ENCODE data around the gene PHYHD1. TPM values are rescaled to one million over a fixed set of nuclear protein-coding genes. Genes with fewer than 3 reads are reported as not detected.

PHYHD1 gene
- total RNA-seq, 1 experiment from 2014 or later: 0.32 TPM

Other genes with a start within 250 kb of the PHYHD1 start
- gene SET, start 231.8 kb upstream of the PHYHD1 start, total RNA-seq (2021; ENCODE audit: unreplicated experiment): 595 TPM
- gene PKN3, start 218.5 kb upstream of the PHYHD1 start, total RNA-seq (2021; ENCODE audit: unreplicated experiment): 37.9 TPM
- gene ZDHHC12, start 196.9 kb upstream of the PHYHD1 start, total RNA-seq (2021; ENCODE audit: unreplicated experiment): 57.6 TPM
- gene ZER1, start 149.1 kb upstream of the PHYHD1 start, total RNA-seq (2021; ENCODE audit: unreplicated experiment): 18.0 TPM
- gene TBC1D13, start 133.7 kb upstream of the PHYHD1 start, total RNA-seq (2021; ENCODE audit: unreplicated experiment): 17.5 TPM
- 27.2 TPM for gene ENDOG, start 102.5 kb upstream of the PHYHD1 start, total RNA-seq (2021; ENCODE audit: unreplicated experiment)
- 70.4 TPM for gene SPOUT1, start 91.2 kb upstream of the PHYHD1 start, total RNA-seq (2021; ENCODE audit: unreplicated experiment)
- 10.1 TPM for gene KYAT1, start 39.0 kb upstream of the PHYHD1 start, total RNA-seq (2021; ENCODE audit: unreplicated experiment)
- gene LRRC8A, start 38.8 kb upstream of the PHYHD1 start, total RNA-seq (2021; ENCODE audit: unreplicated experiment): 22.0 TPM
- gene DOLK, start 26.6 kb downstream of the PHYHD1 start, total RNA-seq (2021; ENCODE audit: unreplicated experiment): 12.0 TPM
- gene NUP188, start 26.7 kb downstream of the PHYHD1 start, total RNA-seq (2021; ENCODE audit: unreplicated experiment): 115 TPM
- gene SH3GLB2, start 107.3 kb downstream of the PHYHD1 start, total RNA-seq (2021; ENCODE audit: unreplicated experiment): 87.9 TPM
- 23.7 TPM for gene MIGA2, start 115.6 kb downstream of the PHYHD1 start, total RNA-seq (2021; ENCODE audit: unreplicated experiment)
- 17.4 TPM for gene DOLPP1, start 160.1 kb downstream of the PHYHD1 start, total RNA-seq (2021; ENCODE audit: unreplicated experiment)
- 29.0 TPM for gene CRAT, start 189.8 kb downstream of the PHYHD1 start, total RNA-seq (2021; ENCODE audit: unreplicated experiment)
- 177 TPM for gene PTPA, start 190.4 kb downstream of the PHYHD1 start, total RNA-seq (2021; ENCODE audit: unreplicated experiment)

Data from HCT116 (cell line).